Esophagus squamous epithelium (tissue), 4 donors: Measurements from ENCODE around the gene PIWIL1.

Source experiments
- CTCF ChIP-seq, 6 experiments: fragments of 450-650 bp in 4 of 6; fragments of 200-600 bp in 2 of 6; sonication (generic) in 2 of 6; IDR thresholded peaks; one replicate each; pipeline ENCODE4 v1.5.1; 2016 to 2019; ENCODE audit warnings: antibody characterized with exemption in 6 of 6, mild to moderate bottlenecking in 4 of 6, moderate library complexity in 4 of 6
- POLR2A ChIP-seq, 4 donors: fragments of 450-650 bp; IDR thresholded peaks; one replicate each; pipeline ENCODE4 v1.6.1; 2017; ENCODE audit warnings: antibody characterized with exemption in 4 of 4, mild to moderate bottlenecking in 4 of 4, moderate library complexity in 3 of 4

- TF ChIP-seq POLR2A (IDR thresholded peaks at IDR 0.05) = no peak
- TF ChIP-seq CTCF (IDR thresholded peaks at IDR 0.05) = no peak
Observed at GRCh38 chr12:130342842-130343241, 5.2 kb downstream of the PIWIL1 start.
